HG02759 (cell line): ENCODE measurements around the gene CR1.
A peak's percentile ranks its signal among the peaks of the same experiment; 100 is the strongest.
"Not testable (repeated sequence)": the region's sequence is repeated elsewhere in the genome, so short reads cannot be mapped to it uniquely, and the experiment has no call there.

Source experiments
- ATAC-seq: cut with Tn5 transposase; IDR thresholded peaks from one replicate; pipeline ENCODE4 v1.9.1; 2021; ENCODE audit warnings: mild to moderate bottlenecking, moderate library complexity; ENCODE audit not compliant: unreplicated experiment

The CR1 gene

DNA sequence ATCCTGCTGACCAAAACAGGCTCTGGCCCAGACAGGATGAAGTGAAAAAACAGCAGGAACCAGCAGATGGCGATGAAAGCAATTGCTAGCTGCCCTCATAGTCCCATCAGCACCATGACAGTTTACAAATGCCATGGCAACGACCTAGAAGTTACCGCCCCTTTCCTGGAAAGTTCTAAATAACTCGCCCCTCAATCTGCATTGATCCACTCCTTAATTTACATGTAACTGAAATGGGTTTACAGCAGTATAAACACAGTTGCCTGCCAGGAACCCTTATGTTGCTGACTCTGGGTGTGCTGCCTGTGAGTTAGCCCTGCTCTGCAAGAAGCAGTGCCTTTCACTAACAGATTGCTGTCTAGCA, 83.5 kb downstream of the CR1 start:
- peak; percentile 83 for ATAC-seq

DNA sequence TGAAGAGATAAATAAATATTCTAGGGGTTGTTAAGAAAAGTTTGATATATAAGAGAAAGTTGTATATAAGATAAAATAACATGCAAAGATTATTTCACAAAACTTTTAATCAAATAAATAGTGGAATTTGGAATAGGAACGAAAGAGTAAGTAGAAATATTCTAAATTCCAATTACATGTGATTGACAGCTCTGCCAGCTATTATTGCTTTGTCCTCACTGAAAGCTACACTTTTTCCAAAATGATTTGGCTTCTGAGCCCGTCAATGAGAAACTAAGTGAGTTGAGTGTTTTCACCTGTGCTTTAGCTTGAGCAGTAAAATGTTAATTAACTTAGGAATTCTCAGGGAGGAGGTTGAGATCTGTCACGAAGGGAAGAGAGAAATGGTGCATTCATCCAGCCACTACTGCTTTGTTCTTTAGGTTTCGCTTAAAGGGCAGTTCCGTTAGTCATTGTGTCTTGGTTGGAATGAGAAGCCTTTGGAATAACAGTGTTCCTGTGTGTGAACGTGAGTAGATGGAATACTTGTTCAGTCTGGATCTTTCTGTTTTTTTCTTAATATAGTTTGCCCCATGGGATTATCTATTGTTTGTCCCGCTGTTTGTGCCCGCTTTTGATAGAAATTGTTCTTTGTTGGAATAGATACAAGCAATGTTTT, 85.7 kb downstream of the CR1 start:
- no peak for ATAC-seq

- ATAC-seq, result not testable (repeated sequence)
Observed at GRCh38 chr1:207589506-207589905, 93.5 kb downstream of the CR1 start.

DNA sequence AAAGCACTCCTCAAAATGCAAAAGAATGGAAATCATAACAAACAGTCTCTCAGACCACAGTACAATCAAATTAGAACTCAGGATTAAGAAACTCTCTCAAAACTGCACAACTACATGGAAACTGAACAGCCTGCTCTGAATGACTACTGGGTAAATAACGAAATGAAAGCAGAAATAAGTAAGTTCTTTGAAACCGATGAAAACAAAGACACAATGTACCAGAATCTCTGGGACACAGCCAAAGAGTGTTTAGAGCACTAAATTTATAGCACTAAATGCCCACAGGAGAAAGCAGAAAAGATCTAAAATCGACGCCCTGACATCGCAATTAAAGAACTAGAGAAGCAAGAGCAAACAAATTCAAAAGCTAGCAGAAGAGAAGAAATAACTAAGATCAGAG, 95.2 kb downstream of the CR1 start:
- ATAC-seq, result not testable (repeated sequence)

DNA sequence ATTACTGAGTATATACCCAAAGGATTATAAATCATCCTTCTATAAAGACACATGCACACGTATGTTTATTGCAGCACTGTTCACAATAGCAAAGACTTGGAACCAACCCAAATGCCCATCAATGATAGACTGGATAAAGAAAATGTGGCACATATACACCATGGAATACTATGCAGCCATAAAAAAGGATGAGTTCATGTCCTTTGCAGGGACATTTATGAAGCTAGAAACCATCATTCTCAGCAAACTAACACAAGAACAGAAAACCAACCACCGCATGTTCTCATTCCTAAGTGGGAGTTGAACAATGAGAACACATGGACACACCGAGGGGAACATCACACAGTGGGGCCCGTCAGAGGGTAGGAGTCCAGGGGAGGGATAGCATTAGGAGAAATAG, 98.1 kb downstream of the CR1 start:
- not testable (repeated sequence) for ATAC-seq

DNA sequence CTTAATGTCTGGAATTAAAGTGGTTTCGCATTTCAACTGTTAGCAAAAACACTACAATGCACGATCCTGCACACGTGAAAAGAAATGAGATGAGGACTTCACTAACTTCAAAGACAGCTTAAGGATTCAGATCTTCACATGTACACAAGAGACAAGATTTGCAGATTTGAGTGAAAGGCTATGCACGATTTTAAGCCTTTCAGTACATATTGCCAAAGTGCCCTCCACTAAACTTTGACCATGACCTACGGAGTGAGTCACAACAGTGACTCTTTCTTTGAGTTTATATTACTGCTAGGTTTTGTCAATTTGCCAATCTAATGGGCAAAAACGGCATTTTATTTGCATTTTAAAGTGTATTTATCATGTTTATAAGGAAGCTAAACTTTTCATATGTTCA, 107.8 kb downstream of the CR1 start:
- ATAC-seq, result no peak

DNA sequence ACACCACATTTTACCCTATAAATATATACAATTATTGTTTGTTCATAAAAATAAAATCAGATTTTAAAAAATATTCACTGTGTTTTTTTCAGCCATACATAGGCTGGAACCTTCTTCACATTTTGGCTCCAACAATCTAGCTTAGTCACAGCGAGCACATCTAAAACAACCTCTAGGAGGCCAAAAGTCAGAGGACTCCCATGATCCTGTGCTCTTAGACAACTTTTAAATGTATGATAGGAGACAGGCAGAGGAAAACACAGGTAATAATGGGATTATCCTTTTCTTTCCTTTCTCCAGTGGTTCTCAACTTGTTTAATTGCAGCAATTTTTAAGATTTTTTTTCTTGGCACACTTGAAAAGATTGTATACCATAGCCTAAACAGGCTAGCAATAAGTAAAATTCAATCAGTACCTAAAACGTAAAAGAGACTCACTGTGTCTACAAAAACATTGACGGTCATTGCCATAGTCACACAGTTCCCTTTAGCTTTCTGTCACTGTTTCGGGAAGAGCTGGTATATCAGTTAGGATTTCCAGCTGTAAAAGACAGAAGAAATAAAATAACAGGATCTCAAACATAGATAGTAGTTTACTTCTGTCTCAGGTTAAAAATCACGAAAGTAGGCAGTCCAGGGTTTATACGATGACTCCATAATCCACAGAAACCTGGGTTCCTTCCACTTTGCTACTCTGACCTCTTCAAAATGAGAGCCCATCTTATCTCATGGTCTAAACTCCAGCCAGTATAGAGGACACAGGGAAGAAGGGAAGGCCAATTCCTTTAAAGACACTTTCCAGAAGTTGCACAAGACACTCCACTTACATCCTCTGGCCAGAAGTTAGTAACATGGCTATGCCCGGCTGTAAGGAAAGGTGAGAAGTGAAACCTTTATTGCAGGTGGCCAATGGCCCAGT, 109.7 kb downstream of the CR1 start:
- no peak for ATAC-seq

GRCh38 chr1:207606362-207606755, 110.4 kb downstream of the CR1 start:
- ATAC-seq, result no peak

DNA sequence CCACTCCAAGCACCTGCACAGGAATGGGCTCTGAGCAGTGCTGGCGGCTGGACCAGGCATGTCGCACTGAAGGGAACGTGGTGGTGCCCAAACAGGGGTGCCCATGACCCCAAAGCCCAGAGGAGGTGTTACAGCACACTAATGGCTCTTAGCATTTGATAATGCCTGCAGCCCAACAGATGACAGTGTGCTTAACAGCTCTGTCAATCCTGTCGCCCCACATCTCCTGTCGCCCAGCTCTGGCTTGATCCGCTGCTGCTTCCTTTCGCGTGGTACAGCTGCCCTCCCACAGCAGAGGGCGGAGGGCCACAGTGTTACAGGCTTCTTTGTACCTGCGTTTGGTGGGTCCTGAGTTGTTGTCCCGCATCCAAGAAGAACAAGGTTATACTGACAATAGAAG, 116.8 kb downstream of the CR1 start:
- no peak for ATAC-seq

GRCh38 chr1:207619871-207620542, 124.0 kb downstream of the CR1 start:
- ATAC-seq, result peak; percentile 81

GRCh38 chr1:207620543-207620893, 124.6 kb downstream of the CR1 start:
- no peak for ATAC-seq

DNA sequence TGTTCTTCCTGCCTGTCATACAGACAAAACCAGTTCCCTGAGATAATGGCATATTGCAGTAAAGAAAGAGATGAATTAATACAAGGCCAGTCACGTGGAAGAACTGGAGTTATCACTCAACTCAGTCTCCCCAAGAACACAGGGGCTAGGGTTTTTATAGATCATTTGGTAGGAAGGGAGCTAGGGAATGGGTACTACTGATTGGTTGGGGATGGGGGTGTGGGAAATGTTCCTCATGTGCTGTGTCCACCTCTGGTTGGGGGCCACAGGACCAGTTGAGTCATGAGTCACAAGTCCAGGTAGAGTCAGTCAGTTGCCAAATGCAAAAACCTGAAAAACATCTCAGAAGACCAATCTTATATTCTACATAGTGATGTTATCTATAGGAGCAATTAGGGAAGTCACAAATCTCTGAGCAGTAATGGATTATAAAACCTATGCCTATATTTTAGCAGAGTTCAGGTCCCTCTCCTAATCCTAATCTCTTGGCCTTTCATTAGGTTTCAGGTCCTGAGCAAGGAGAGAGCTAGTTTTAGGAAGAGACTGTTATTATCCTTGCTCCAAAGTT, 129.6 kb downstream of the CR1 start:
- not testable (repeated sequence) for ATAC-seq

- ATAC-seq, result no peak
Observed at GRCh38 chr1:207626972-207627337, 131.0 kb downstream of the CR1 start.

GRCh38 chr1:207627496-207627895, 131.5 kb downstream of the CR1 start:
- ATAC-seq, result no peak

GRCh38 chr1:207628776-207629175, 132.8 kb downstream of the CR1 start:
- ATAC-seq, result no peak

GRCh38 chr1:207631137-207631536, 135.2 kb downstream of the CR1 start:
- ATAC-seq, result no peak

GRCh38 chr1:207633226-207633625, 137.3 kb downstream of the CR1 start:
- no peak for ATAC-seq

DNA sequence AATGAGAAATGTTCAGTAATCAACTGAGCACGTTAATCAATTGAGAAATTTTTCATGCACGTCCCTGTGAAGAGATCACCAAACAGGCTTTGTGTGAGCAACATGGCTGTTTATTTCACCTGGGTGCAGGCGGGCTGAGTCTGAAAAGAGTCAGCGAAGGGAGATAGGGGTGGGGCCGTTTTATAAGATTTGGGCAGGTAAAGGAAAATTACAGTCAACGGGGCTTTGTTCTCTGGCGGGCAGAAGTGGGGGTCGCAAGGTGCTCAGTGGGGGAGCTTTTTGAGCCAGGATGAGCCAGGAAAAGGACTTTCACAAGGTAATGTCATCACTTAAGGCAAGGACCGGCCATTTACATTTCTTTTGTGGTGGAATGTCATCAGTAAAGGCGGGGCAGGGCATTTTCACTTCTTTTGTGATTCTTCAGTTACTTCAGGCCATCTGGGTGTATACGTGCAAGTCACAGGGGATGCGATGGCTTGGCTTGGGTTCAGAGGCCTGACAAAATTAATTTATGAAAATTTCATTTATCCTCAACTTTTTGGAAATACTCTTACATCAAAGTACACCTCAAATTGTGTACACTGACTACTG, 137.8 kb downstream of the CR1 start:
- ATAC-seq, result not testable (repeated sequence)

DNA sequence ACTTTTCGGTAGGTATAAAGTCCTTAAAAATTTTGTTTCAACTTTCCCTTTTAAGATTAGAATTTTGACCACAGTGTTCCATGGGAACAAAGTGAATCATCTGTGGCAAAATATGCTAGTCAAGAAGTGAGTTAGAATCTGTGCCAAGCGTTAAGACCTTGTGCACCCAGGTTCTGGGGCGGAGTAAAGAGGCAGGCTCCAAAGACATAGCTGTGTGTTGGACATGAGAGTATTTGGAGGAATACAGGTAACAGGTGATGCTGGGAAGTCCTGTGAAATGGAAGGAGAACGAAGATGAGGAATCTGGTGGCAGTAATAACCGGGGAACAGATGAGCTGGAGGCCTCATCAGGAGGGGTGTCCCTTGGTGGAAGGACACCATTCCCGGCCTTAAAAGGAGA, 138.3 kb downstream of the CR1 start:
- not testable (repeated sequence) for ATAC-seq

GRCh38 chr1:207635569-207636186, 139.7 kb downstream of the CR1 start:
- not testable (repeated sequence) for ATAC-seq
